B cell (primary cell): ENCODE results near the gene SLC13A1. TPM values are rescaled to one million over a fixed set of nuclear protein-coding genes. Genes with fewer than 3 reads are reported as not detected.

Experiments
- ATAC-seq: fragments of 200-7000 bp; cut with Tn5 transposase; one replicate; pipeline ENCODE4 v1.10.0; 2021; ENCODE audit warnings: low read depth, mild to moderate bottlenecking, moderate number of reproducible peaks, moderate library complexity
- CTCF ChIA-PET: fragments of 350-600 bp; sonication (Branson Sonifier 250); formaldehyde crosslinking; loops from one replicate; lab custom pipeline; 2021; ENCODE audit warnings: antibody characterized with exemption, inconsistent platforms; lab: Charles Lee
- POLR2A ChIA-PET: fragments of 350-600 bp; sonication (Branson Sonifier 250); formaldehyde crosslinking; loops from one replicate; lab custom pipeline; 2021; ENCODE audit warnings: antibody characterized with exemption; lab: Charles Lee
- DNase-seq: peaks from one replicate; pipeline ENCODE4 v3.0.0; 2013
- H2AFZ ChIP-seq: 2 replicates; pipeline ENCODE4 v1.6.1; 2012; ENCODE audit warnings: mild to moderate bottlenecking, low read depth, low read length; ENCODE audit not compliant: insufficient read depth, poor library complexity, severe bottlenecking
- H3K27ac ChIP-seq, 2 donors: 1 replicate in 1 of 2; 2 replicates in 1 of 2; pipeline ENCODE4 v1.5.1; 2012 to 2013; ENCODE audit warnings: low read length in 2 of 2, mild to moderate bottlenecking in 2 of 2, moderate library complexity in 1 of 2
- H3K27me3 ChIP-seq, 4 experiments: fragments of 200-600 bp in 1 of 4; sonication (generic) in 1 of 4; replicated peaks in 1 of 4; 1 replicate in 2 of 4; 2 replicates in 2 of 4; pipeline versions ENCODE4 v1.6.1 to v1.7.0; 2013 to 2016; ENCODE audit warnings: low read length in 3 of 4, mild to moderate bottlenecking in 2 of 4, mixed read lengths in 1 of 4, moderate library complexity in 1 of 4; ENCODE audit not compliant: insufficient read depth in 4 of 4, control insufficient read depth in 3 of 4; ENCODE audit errors: control extremely low read depth in 1 of 4
- H3K36me3 ChIP-seq, 2 experiments: replicated peaks in 1 of 2; 1 replicate in 1 of 2; 2 replicates in 1 of 2; pipeline versions ENCODE4 v1.6.1 to v1.7.1; 2013; ENCODE audit warnings: low read length in 1 of 2; ENCODE audit not compliant: insufficient read depth in 2 of 2, control insufficient read depth in 1 of 2; ENCODE audit errors: control extremely low read depth in 1 of 2, extremely low read depth in 1 of 2
- H3K4me1 ChIP-seq, 2 donors: fragments of 200-600 bp in 1 of 2; sonication (generic) in 1 of 2; 1 replicate in 1 of 2; 2 replicates in 1 of 2; pipeline versions ENCODE4 v1.5.1 to v1.6.1; 2013 to 2017; ENCODE audit warnings: low read length in 2 of 2; ENCODE audit not compliant: control insufficient read depth in 2 of 2, insufficient read depth in 2 of 2
- H3K4me2 ChIP-seq: replicated peaks from 2 replicates; pipeline ENCODE3; 2012; ENCODE audit warnings: mild to moderate bottlenecking, low read depth, low read length; ENCODE audit not compliant: poor library complexity, severe bottlenecking
- H3K4me3 ChIP-seq, 5 experiments: fragments of 200-600 bp in 1 of 5; sonication (generic) in 1 of 5; 1 replicate in 3 of 5; 2 replicates in 2 of 5; pipeline versions ENCODE4 v1.5.1 to v1.7.0; 2011 to 2016; ENCODE audit warnings: low read length in 4 of 5, mild to moderate bottlenecking in 4 of 5, low read depth in 2 of 5, control low read depth in 1 of 5, moderate library complexity in 1 of 5; ENCODE audit not compliant: insufficient read depth in 1 of 5; ENCODE audit errors: control extremely low read depth in 1 of 5, extremely low read depth in 1 of 5
- H3K79me2 ChIP-seq: fragments of 200-600 bp; sonication (generic); one replicate; pipeline ENCODE4 v1.6.0; 2016; ENCODE audit warnings: low read length; ENCODE audit not compliant: control insufficient read depth, insufficient read depth
- H3K9ac ChIP-seq: fragments of 200-600 bp; sonication (generic); 2 replicates; pipeline ENCODE4 v1.6.1; 2017; ENCODE audit warnings: mild to moderate bottlenecking, low read length, moderate library complexity
- H3K9me3 ChIP-seq, 3 donors: one replicate each; pipeline versions ENCODE4 v1.6.1 to v1.7.1; 2013; ENCODE audit warnings: low read length in 2 of 3; ENCODE audit not compliant: control insufficient read depth in 2 of 3, insufficient read depth in 1 of 3; ENCODE audit errors: control extremely low read depth in 1 of 3
- H4K20me1 ChIP-seq: 2 replicates; pipeline ENCODE4 v1.6.0; 2012; ENCODE audit warnings: mild to moderate bottlenecking, low read length; ENCODE audit not compliant: insufficient read depth, control insufficient read depth, poor library complexity, severe bottlenecking
- H3K27ac Mint-ChIP-seq: one replicate; pipeline ENCODE4 v1.8.0; 2021; ENCODE audit warnings: mixed read lengths
- H3K27me3 Mint-ChIP-seq: one replicate; pipeline ENCODE4 v1.8.0; 2021; ENCODE audit warnings: mixed read lengths
- H3K4me1 Mint-ChIP-seq: one replicate; pipeline ENCODE4 v1.8.0; 2021; ENCODE audit warnings: mixed read lengths
- H3K4me3 Mint-ChIP-seq: one replicate; pipeline ENCODE4 v1.8.0; 2021; ENCODE audit warnings: mixed read lengths
- H3K9me3 Mint-ChIP-seq: one replicate; pipeline ENCODE4 v1.8.0; 2022; ENCODE audit warnings: mixed read lengths; ENCODE audit not compliant: insufficient read depth
- EZH2 ChIP-seq: IDR thresholded peaks from 2 replicates; pipeline ENCODE4 v1.6.1; 2012; ENCODE audit warnings: borderline replicate concordance, low read depth, mild to moderate bottlenecking, moderate library complexity, low read length; ENCODE audit not compliant: insufficient read depth, poor library complexity, severe bottlenecking
- WGBS: methylation state at CpG from one replicate; pipeline ENCODE4 v1.1.5; 2013; ENCODE audit warnings: missing lambda C conversion rate; ENCODE audit not compliant: insufficient coverage; 5-methylcytosine and 5-hydroxymethylcytosine counted together
- intact Hi-C: fragments of 100-400 bp; cut with micrococcal nuclease; formaldehyde crosslinking; loops from one replicate; pipeline ENCODE4 v1.10.0; 2022
- polyA plus RNA-seq: library from polyadenylated mRNA; depleted of rRNA; stranded (reverse); fragments of >200 nt; gene quantifications from 2 replicates; pipeline ENCODE4 v1.2.3, GENCODE V29; 2012
- total RNA-seq, 2 donors: library from RNA; stranded (reverse); fragments of 120-200 nt in 1 of 2; gene quantifications; 1 replicate in 1 of 2; 2 replicates in 1 of 2; pipeline versions ENCODE4 v1.2.3 to v1.2.4, GENCODE V29; 2013 to 2022
- TF ChIP-seq, protein P1 (sequence below): fragments of 200-600 bp; IDR thresholded peaks from one replicate; pipeline ENCODE4 v1.8.0; 2022; ENCODE audit warnings: antibody characterized with exemption, mild to moderate bottlenecking

The SLC13A1 gene
- total and polyA plus RNA-seq, 2 donors (not counting 1 experiment from before 2014, with no cell fraction given) = not detected

- no peak overlapping the region for H2AFZ ChIP-seq
- H3K27ac ChIP-seq = no peak overlapping the region
- no peaks in the 10 kb centered on the region for H3K9me3 ChIP-seq
- TF ChIP-seq, protein P1, sequence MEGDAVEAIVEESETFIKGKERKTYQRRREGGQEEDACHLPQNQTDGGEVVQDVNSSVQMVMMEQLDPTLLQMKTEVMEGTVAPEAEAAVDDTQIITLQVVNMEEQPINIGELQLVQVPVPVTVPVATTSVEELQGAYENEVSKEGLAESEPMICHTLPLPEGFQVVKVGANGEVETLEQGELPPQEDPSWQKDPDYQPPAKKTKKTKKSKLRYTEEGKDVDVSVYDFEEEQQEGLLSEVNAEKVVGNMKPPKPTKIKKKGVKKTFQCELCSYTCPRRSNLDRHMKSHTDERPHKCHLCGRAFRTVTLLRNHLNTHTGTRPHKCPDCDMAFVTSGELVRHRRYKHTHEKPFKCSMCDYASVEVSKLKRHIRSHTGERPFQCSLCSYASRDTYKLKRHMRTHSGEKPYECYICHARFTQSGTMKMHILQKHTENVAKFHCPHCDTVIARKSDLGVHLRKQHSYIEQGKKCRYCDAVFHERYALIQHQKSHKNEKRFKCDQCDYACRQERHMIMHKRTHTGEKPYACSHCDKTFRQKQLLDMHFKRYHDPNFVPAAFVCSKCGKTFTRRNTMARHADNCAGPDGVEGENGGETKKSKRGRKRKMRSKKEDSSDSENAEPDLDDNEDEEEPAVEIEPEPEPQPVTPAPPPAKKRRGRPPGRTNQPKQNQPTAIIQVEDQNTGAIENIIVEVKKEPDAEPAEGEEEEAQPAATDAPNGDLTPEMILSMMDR = no peak
- no peak for TF ChIP-seq EZH2
- CTCF ChIA-PET = no interaction called here
- DNase-seq (no peak), ATAC-seq (no peak)
- POLR2A ChIA-PET = no interaction called here
- H3K9ac ChIP-seq = no peak overlapping the region
- no peaks in the 10 kb centered on the region for H3K36me3 ChIP-seq
- H3K79me2 ChIP-seq = no peaks in the 10 kb centered on the region
- intact Hi-C loops = no loop called here
- no peaks in the 10 kb centered on the region for H4K20me1 ChIP-seq
- no peak overlapping the region for H3K27ac Mint-ChIP-seq
- WGBS = 50% methylated on average over 1 of the region's 1 CpG
- H3K4me2 ChIP-seq = no peak overlapping the region
- no peak overlapping the region for H3K4me3 Mint-ChIP-seq
- no peaks in the 10 kb centered on the region for H3K4me1 Mint-ChIP-seq
- H3K4me1 ChIP-seq = no peaks in the 10 kb centered on the region
- no peaks in the 10 kb centered on the region for H3K27me3 Mint-ChIP-seq
- no peak overlapping the region for H3K4me3 ChIP-seq
- peaks cover 8% of the 10 kb centered on the region for H3K9me3 Mint-ChIP-seq
- H3K27me3 ChIP-seq = no peaks in the 10 kb centered on the region
Observed at GRCh38 chr7:123220396-123220795, 20.6 kb upstream of the SLC13A1 start.

- Histone ChIP-seq H3K27me3 (no peaks in the 10 kb centered on the region), H4K20me1 (no peaks in the 10 kb centered on the region), H3K9me3 (no peaks in the 10 kb centered on the region), H3K4me2 (no peak overlapping the region), H3K36me3 (no peaks in the 10 kb centered on the region), H3K79me2 (no peaks in the 10 kb centered on the region), H3K27ac (no peak overlapping the region), H3K4me3 (no peak overlapping the region), H3K9ac (no peak overlapping the region), H2AFZ (no peak overlapping the region), H3K4me1 (no peaks in the 10 kb centered on the region)
- intact Hi-C loops = no loop called here
- ATAC-seq (no peak), DNase-seq (no peak)
- no peak overlapping the region for H3K4me3 Mint-ChIP-seq
- H3K9me3 Mint-ChIP-seq = peaks cover 8% of the 10 kb centered on the region
- no peaks in the 10 kb centered on the region for H3K27me3 Mint-ChIP-seq
- TF ChIP-seq, protein P1 = no peak
- no peak for TF ChIP-seq EZH2
- no peaks in the 10 kb centered on the region for H3K4me1 Mint-ChIP-seq
- WGBS = 75% methylated on average over 2 of the region's 2 CpGs
- CTCF ChIA-PET = no interaction called here
- POLR2A ChIA-PET = no interaction called here
- no peak overlapping the region for H3K27ac Mint-ChIP-seq
Observed at GRCh38 chr7:123218866-123219265, 19.1 kb upstream of the SLC13A1 start.
